NCI-H2196 (cell line): ENCODE data around the gene KLB.
"Not testable (repeated sequence)": the region's sequence is repeated elsewhere in the genome, so short reads cannot be mapped to it uniquely, and the experiment has no call there.

ENCODE experiments used
- DNase-seq: peaks from one replicate; lab custom pipeline; 2025; ENCODE audit not compliant: unreplicated experiment; lab: John Stamatoyannopoulos, UW

The KLB gene

GRCh38 chr4:39425297-39425696 is 18.6 kb downstream of the KLB start:
- DNase-seq, result not testable (repeated sequence)

DNA sequence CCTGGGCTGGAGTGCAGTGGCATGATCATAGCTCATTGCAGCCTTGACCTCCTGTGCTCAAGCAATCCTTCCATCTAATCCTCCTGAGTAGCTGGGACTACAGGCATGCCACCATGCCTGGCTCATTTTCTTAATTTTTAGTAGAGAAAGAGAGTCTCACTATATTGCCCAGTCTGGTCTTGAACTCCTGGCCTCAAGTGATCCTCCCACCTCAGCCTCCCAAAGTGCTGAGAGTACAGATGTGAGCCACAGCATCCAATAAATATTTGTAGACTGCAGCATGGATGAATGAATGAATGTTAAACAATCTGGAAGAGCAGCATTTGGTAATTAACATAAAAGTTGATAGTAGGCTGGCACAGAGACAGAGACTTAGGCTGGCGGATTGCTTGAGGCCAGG is 20.0 kb downstream of the KLB start:
- DNase-seq, result no peak

- no peak for DNase-seq
Observed at GRCh38 chr4:39427520-39428114, 20.9 kb downstream of the KLB start.

DNA sequence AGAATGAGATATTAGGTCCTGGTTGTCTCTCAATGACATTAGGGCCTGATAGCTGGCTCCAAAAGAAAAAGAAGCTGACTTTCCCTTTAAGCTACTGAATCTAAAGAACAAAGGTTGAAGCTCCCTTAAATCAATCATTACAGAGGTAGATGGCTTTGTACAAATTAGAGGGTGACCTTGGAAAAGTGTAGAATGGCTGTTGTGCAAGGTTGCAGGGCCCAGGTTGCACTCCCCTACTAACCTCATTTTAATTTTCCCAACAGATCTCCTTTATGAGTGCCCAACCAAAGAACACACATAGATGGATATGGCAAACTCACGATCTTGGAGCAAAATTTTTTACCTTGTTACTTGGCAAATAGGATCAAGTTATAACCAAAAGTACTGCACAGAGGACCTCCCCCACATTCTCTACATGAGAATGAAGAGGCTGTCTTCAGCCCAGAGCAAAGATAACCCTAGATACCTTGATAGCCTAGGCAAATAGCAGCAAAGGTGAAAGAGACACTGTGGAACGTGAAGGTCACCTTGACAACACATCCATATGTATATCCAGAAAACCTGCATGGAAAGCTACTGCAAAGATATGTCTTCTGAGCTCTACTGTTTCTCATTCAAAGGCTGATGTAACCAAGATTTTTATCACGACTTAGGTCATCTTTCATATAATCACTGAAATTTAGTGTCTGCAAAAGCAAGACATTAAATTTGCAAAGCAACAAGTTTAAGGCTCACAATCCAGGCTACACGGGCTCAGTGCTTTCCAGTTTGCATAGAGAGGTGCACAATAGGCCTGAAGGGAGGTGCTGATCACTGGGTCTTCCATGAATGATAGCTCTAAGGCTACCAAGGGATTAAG is 23.0 kb downstream of the KLB start:
- no peak for DNase-seq

DNA sequence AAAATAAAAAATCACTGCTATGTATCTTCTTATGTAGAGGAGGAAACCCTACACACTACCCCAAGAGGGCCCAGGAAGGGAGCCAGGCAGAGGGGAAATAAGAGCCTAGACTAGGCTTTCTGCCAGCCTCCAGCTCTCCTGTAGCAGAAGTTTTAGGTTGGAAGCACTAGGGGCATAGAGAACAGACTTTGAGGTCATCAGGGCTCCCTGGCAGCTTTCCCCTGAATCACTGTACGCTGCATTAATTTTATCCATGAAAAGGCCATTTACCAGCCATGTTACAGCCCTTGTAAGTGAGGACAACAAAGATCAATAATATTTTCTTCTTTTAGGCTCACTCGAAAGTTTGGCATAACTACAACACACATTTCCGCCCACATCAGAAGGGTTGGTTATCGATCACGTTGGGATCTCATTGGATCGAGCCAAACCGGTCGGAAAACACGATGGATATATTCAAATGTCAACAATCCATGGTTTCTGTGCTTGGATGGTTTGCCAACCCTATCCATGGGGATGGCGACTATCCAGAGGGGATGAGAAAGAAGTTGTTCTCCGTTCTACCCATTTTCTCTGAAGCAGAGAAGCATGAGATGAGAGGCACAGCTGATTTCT is 27.3 kb downstream of the KLB start:
- no peak for DNase-seq

DNA sequence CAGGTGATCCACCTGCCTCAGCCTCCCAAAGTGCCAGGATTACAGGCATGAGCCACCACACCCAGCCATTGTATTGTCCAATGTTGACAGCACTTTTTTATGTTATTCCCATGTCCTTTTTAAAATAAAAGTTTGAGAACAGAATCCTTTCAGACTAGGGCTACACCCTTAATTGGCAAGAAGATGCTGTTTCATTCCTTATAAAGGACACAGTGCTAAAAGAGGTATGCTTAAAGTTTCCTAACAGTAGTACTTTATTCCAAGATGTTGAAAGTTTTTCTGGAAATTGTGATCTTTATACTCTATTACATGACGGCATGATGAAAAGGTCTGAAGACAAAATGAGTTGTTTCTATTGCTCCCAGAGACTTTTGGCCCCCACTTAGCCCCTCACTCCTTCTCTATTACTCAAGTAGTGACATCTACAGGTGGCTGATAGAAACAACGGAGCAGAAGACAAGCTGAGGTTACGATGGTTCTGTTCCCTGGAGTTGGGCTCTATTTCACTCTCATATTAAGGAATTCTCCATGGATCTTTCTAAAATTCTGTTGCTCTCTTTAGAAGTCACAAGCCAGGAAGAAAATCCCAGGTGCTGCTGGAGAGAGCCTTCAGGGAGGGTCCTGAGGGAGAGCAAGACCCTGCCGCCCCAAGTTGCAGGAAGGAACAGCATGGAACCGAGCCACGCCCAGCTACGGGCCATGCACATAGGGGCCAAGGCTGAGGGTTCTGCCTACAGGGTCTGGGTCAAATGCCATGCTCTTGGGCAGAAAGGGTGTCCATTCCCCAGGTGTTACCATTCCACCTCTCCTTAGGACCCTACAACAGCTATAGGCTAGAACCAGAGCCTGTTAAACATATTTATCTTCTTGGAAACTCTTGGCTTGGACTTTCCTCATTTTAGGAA is 29.2 kb downstream of the KLB start:
- no peak for DNase-seq

DNA sequence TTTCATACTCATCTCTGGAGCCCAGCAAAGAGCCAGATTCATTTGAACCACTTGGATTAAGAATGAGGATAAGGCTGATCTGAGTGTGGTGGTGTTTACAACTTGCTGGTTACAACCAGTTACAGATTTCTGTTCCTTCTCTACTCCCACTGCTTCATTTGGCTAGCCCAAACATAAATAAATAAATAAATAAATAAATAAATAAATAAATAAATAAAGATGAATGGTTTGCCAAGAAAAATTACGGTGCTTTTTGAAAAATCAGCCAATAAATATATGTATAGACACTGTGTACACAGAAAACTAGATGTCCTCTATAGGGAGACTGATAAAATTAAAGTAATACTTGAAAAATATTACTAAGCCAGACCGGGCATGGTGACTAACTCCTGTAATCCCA is 34.9 kb downstream of the KLB start:
- DNase-seq, result no peak

- no peak for DNase-seq
Observed at GRCh38 chr4:39442998-39443397, 36.3 kb downstream of the KLB start.

DNA sequence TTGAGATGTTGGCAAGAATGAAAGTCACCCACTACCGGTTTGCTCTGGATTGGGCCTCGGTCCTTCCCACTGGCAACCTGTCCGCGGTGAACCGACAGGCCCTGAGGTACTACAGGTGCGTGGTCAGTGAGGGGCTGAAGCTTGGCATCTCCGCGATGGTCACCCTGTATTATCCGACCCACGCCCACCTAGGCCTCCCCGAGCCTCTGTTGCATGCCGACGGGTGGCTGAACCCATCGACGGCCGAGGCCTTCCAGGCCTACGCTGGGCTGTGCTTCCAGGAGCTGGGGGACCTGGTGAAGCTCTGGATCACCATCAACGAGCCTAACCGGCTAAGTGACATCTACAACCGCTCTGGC is 39.7 kb downstream of the KLB start:
- DNase-seq, result no peak

DNA sequence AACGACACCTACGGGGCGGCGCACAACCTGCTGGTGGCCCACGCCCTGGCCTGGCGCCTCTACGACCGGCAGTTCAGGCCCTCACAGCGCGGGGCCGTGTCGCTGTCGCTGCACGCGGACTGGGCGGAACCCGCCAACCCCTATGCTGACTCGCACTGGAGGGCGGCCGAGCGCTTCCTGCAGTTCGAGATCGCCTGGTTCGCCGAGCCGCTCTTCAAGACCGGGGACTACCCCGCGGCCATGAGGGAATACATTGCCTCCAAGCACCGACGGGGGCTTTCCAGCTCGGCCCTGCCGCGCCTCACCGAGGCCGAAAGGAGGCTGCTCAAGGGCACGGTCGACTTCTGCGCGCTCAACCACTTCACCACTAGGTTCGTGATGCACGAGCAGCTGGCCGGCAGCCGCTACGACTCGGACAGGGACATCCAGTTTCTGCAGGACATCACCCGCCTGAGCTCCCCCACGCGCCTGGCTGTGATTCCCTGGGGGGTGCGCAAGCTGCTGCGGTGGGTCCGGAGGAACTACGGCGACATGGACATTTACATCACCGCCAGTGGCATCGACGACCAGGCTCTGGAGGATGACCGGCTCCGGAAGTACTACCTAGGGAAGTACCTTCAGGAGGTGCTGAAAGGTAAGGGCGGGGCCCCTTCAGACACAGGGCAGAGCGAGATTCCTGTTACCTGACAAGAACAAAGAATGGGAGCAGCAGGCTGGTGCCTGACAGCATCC is 40.3 kb downstream of the KLB start:
- no peak for DNase-seq

GRCh38 chr4:39450618-39451017 is 43.9 kb downstream of the KLB start:
- no peak for DNase-seq

DNA sequence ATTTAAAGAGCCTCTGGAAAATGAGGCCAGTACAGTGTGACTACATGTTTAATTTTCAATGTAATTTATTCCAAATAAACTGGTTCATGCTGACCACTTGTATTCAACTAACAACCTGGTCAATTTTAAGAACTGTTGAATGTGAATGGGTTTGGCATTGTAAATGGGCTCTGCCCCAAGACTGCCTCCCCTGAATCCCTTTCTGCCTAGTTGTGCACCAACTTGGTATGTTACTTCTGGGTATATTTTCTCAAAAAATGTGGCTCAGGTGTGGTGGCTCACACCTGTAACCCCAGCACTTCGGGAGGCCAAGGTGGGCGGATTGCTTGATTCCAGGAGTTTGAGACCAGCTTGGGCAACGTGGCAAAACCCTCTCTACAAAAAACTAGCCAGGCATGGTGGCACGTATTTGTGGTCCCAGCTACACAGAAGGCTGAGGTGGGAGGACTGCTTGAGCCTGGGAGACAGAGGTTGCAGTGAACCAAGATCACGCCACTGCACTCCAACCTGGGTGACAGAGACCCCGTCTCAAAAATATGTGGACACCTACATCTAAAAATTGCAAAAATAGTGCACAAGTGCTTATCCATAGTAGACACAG is 44.8 kb downstream of the KLB start:
- no peak for DNase-seq

DNA sequence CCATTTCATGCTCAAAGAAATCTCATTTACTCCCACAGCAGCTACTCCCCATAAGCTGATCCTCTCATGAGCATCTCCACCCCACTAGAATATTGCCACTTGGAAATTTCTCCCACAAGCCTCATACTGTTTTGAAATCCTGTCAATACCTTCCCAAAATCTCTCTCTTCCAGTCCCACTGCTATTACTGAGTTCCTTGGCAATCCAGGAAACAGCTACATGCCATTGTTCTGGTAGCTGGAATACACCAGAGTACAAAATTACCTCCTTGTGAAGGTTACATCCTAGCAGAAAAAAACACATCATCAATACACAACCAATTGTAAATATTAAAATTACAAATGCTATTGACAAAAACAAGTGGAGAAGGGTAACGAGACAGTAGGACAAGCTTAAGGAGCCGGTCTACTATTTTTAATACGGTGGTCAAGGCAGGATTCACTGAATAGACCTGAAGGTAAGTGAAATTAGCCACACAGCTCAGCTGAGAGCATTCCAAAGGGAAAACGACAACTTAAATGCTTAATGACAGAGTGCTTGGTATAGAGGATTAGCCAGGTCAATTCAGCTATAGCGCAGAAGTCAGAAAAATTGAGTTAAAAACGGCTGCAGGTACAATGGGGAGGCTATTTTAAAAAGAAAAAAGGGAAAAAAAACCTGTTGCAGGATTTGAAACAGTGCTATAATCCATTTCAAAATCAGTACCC is 45.6 kb downstream of the KLB start:
- no peak for DNase-seq

GRCh38 chr4:39452860-39453587 is 46.3 kb downstream of the KLB start:
- DNase-seq, result no peak

- no peak for DNase-seq
Observed at GRCh38 chr4:39453738-39454137, 47.0 kb downstream of the KLB start.

DNA sequence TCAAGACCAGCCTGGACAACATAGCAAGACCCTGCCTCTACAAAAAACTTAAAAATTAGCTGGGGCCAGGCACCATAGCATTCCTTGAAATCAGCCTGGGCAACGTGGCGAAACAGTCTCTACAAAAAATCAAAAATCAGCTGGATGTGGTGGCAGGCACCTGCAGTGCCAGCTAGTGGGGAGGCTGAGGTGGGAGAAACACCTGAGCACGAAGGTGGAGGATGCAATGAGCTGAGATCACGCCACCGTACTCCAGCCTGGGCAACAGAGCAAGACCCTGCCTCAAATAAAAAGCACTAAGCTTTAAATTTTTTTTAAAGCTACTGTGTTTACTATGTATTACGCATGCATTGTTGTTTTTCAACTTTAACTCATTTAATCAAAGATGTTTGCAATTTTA is 48.8 kb downstream of the KLB start:
- DNase-seq, result no peak

- DNase-seq, result no peak
Observed at GRCh38 chr4:39456946-39457763, 50.4 kb downstream of the KLB start.

DNA sequence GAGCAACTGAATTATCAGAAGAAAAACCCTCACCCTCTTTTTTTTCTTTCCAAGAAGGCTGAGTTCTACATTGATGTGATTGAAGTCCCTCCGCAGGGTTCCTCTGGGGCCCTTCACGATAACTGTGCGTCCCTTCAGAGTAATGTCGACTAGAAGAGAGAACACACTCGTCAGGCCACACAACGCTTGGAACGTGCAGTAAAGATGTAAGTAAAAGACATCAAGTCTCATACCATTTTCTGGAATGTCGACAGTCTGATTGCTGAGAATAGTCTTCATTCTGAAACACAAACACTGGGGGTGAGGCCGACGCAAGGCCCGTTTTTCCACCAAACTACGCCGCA is 51.4 kb downstream of the KLB start:
- not testable (repeated sequence) for DNase-seq
